GM12891 (cell line): Measurements from ENCODE around the gene GSDMA.

Source experiments
- PAX5 ChIP-seq: IDR thresholded peaks from 2 replicates; pipeline ENCODE4 v1.6.1; 2011; ENCODE audit warnings: low read length, moderate library complexity, mild to moderate bottlenecking; ENCODE audit not compliant: insufficient read depth, severe bottlenecking
- POLR2A ChIP-seq: IDR thresholded peaks from 2 replicates; pipeline ENCODE4 v1.6.1; 2011; ENCODE audit warnings: low read depth, low read length, control low read depth
- POLR2AphosphoS5 ChIP-seq: IDR thresholded peaks from 2 replicates; pipeline ENCODE4 v1.6.1; 2011; ENCODE audit warnings: low read depth, low read length, control low read depth
- POU2F2 ChIP-seq: IDR thresholded peaks from 2 replicates; pipeline ENCODE4 v1.6.1; 2011; ENCODE audit warnings: low read depth, mild to moderate bottlenecking, control low read depth, low read length, moderate library complexity
- SPI1 ChIP-seq: IDR thresholded peaks from 2 replicates; pipeline ENCODE4 v1.6.1; 2011; ENCODE audit warnings: low read depth, low read length, control low read depth
- TAF1 ChIP-seq: IDR thresholded peaks from 2 replicates; pipeline ENCODE4 v1.6.1; 2011; ENCODE audit warnings: low read depth, low read length, control low read depth

- TF ChIP-seq POLR2A (no peak), POLR2AphosphoS5 (no peak), TAF1 (no peak), SPI1 (no peak), POU2F2 (no peak), PAX5 (no peak)
Measured at GRCh38 chr17:39954876-39955275, 7.9 kb upstream of the GSDMA start.
